KMS-11 (cell line): Measurements from ENCODE around the gene PKD1L1.

Source experiments
- H2AFZ ChIP-seq: fragments of 200-600 bp; sonication (generic); 2 replicates; pipeline ENCODE4 v1.6.1; 2016; ENCODE audit warnings: antibody characterized with exemption, mixed run types, low read depth
- H3K27ac ChIP-seq: fragments of 200-600 bp; sonication (generic); 2 replicates; pipeline ENCODE4 v1.6.1; 2016; ENCODE audit warnings: mild to moderate bottlenecking, mixed run types
- H3K27me3 ChIP-seq: fragments of 200-600 bp; sonication (generic); 2 replicates; pipeline ENCODE4 v1.6.1; 2017; ENCODE audit warnings: mild to moderate bottlenecking, low read depth, mixed run types, moderate library complexity; ENCODE audit not compliant: insufficient read depth
- H3K36me3 ChIP-seq: fragments of 200-600 bp; sonication (generic); 2 replicates; pipeline ENCODE4 v1.6.1; 2017; ENCODE audit warnings: mild to moderate bottlenecking, mixed run types; ENCODE audit not compliant: insufficient read depth
- H3K4me1 ChIP-seq: fragments of 200-600 bp; sonication (generic); 2 replicates; pipeline ENCODE4 v1.6.1; 2016; ENCODE audit warnings: mild to moderate bottlenecking, low read depth, mixed run types; ENCODE audit not compliant: poor library complexity, severe bottlenecking
- H3K4me2 ChIP-seq: fragments of 200-600 bp; sonication (generic); 2 replicates; pipeline ENCODE4 v1.7.0; 2016; ENCODE audit warnings: mild to moderate bottlenecking, mixed run types
- H3K4me3 ChIP-seq: fragments of 200-600 bp; sonication (generic); IDR thresholded peaks from 2 replicates; pipeline ENCODE4 v1.6.1; 2017; ENCODE audit warnings: low read depth, low read length, mixed read lengths; ENCODE audit not compliant: insufficient read depth
- H3K79me2 ChIP-seq: fragments of 200-600 bp; sonication (generic); 2 replicates; pipeline ENCODE4 v1.6.1; 2016; ENCODE audit warnings: low read depth, mixed run types; ENCODE audit not compliant: insufficient read depth
- H3K9ac ChIP-seq: fragments of 200-600 bp; sonication (generic); 2 replicates; pipeline ENCODE4 v1.6.1; 2016; ENCODE audit warnings: mild to moderate bottlenecking, mixed run types
- H4K20me1 ChIP-seq: fragments of 200-600 bp; sonication (generic); 2 replicates; pipeline ENCODE4 v1.6.1; 2016; ENCODE audit warnings: mild to moderate bottlenecking, mixed run types; ENCODE audit not compliant: insufficient read depth
- TF ChIP-seq, protein P1 (sequence below): fragments of 200-600 bp; sonication (generic); conservative IDR thresholded peaks from 2 replicates; pipeline ENCODE4 v1.6.1; 2017; ENCODE audit warnings: low read depth, mild to moderate bottlenecking, antibody characterized with exemption, low read length, moderate library complexity, mixed read lengths

PKD1L1 gene

DNA sequence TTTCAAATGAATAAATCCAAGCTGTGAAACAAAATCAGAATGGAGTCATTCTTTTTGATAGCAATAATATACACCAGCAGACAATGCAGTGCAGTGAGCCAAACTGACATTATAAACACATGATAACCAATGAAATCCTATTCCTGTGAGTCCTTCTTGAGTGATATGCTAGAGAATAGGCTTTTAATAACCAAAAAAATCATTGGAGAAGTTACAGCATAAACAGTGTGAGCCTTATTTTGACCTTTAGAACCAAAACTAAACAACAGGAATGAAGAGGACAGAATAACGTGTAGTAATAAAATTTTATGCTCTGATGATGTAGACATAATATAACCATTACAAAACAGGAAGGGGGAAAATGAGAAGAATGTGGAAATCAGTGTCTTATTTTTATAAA, 22.5 kb upstream of the PKD1L1 start:
- H3K36me3 ChIP-seq, result no peaks in the 10 kb centered on the region
- no peaks in the 10 kb centered on the region for H3K4me1 ChIP-seq
- no peak overlapping the region for H2AFZ ChIP-seq
- TF ChIP-seq, protein P1, sequence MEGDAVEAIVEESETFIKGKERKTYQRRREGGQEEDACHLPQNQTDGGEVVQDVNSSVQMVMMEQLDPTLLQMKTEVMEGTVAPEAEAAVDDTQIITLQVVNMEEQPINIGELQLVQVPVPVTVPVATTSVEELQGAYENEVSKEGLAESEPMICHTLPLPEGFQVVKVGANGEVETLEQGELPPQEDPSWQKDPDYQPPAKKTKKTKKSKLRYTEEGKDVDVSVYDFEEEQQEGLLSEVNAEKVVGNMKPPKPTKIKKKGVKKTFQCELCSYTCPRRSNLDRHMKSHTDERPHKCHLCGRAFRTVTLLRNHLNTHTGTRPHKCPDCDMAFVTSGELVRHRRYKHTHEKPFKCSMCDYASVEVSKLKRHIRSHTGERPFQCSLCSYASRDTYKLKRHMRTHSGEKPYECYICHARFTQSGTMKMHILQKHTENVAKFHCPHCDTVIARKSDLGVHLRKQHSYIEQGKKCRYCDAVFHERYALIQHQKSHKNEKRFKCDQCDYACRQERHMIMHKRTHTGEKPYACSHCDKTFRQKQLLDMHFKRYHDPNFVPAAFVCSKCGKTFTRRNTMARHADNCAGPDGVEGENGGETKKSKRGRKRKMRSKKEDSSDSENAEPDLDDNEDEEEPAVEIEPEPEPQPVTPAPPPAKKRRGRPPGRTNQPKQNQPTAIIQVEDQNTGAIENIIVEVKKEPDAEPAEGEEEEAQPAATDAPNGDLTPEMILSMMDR, result no peak
- no peak overlapping the region for H3K9ac ChIP-seq
- H3K27ac ChIP-seq, result no peak overlapping the region
- no peak overlapping the region for H3K4me3 ChIP-seq
- H3K79me2 ChIP-seq, result no peaks in the 10 kb centered on the region
- H4K20me1 ChIP-seq, result no peaks in the 10 kb centered on the region
- H3K4me2 ChIP-seq, result no peak overlapping the region
- H3K27me3 ChIP-seq, result no peaks in the 10 kb centered on the region

DNA sequence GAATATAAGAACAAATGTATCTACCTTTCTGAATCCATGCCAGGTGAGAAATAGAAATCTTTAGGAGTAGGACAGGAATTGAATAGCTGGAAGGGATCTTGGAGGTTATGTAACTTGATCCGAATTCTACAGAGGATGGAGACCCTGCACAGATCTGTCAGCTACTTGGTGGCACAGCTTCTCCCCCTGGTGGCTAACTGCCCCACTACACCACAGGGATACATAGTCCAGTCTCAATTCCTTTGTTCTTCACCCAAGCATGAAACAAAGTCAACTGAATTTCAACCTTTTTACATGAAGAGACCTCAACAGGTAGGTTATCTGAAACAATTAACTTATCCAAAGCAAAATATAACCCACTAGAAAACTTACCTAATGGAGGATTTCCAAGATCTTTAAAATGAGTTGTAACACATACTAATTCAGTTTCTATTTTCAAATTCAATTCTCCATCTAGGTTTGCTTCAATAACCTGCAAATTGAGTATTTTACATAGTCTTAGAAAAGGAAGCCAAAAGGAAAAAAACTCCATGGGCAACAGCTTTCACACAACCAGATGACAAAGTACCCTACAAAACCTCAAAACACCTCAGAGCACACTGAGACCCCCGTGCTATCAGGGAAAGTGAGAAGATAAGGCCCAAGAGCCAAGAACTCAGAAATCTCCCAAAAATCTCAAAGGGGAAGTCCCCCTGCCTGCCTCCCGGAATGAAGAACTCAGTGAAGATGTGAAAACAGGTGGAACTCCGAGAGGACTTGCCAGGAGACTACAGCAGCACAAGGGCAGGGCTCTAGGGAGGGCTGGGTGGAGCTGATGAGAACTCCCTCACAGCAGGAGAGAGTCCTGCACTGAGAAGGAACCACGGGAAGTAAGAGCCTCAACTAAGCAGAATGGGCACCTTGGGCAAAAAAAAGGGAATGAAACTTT, 20.8 kb upstream of the PKD1L1 start:
- H3K4me3 ChIP-seq, result no peak overlapping the region
- TF ChIP-seq, protein P1, result peak; percentile 99
- H3K79me2 ChIP-seq, result no peaks in the 10 kb centered on the region
- 0 out of 2 replicates have a peak, but pooled peaks cover 12% of the 10 kb centered on the region for H3K36me3 ChIP-seq
- no peak overlapping the region for H3K9ac ChIP-seq
- no peak overlapping the region for H3K4me2 ChIP-seq
- no peak overlapping the region for H2AFZ ChIP-seq
- no peaks in the 10 kb centered on the region for H3K4me1 ChIP-seq
- no peaks in the 10 kb centered on the region for H4K20me1 ChIP-seq
- H3K27me3 ChIP-seq, result no peaks in the 10 kb centered on the region
- H3K27ac ChIP-seq, result no peak overlapping the region

DNA sequence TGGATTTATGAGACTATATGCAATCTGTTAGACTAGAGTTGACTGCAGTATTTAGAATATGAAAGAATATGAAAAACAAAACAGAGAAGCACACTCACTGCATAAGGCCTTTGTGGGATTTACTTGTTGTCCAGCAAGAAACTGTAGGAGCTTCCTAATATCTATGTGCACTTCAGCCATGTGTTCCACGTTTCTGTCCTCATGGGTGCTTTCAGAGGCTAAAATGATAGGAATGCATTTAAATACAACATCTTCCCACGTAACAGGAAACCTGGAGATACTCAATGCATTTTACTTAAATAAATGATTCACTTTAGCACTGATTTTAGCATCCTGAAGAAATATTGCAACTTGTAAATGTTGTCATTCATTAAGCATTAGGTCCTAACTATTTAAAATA, 19.4 kb upstream of the PKD1L1 start:
- Histone ChIP-seq H3K79me2 (no peaks in the 10 kb centered on the region), H2AFZ (no peak overlapping the region), H3K9ac (no peak overlapping the region), H3K4me1 (no peaks in the 10 kb centered on the region), H3K27me3 (no peaks in the 10 kb centered on the region), H4K20me1 (no peaks in the 10 kb centered on the region), H3K36me3 (0 out of 2 replicates have a peak, but pooled peaks cover 12% of the 10 kb centered on the region), H3K27ac (no peak overlapping the region), H3K4me3 (no peak overlapping the region), H3K4me2 (no peak overlapping the region)
- TF ChIP-seq, protein P1, result no peak

DNA sequence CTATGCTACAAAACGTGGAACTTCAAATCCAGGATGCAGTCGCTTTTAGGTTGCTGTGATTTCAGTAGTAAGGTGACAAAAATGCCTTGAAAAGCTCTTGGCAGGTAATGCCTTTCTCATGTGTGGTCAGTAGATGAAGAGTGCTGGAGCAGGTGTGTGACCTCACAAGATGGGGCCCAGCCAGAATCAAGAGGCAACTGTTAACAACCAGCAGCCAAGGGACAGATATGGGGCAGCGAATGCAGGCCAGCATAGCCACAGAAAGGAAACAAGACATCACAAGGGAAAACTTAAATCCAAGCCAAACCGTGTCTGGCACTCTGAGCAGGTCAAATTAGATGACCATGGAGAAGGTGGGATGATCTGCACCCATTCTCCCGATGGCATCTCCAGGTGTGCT, 18.9 kb upstream of the PKD1L1 start:
- H4K20me1 ChIP-seq, result no peaks in the 10 kb centered on the region
- H3K9ac ChIP-seq, result no peak overlapping the region
- no peak overlapping the region for H2AFZ ChIP-seq
- no peaks in the 10 kb centered on the region for H3K27me3 ChIP-seq
- H3K4me1 ChIP-seq, result no peaks in the 10 kb centered on the region
- H3K4me2 ChIP-seq, result no peak overlapping the region
- no peak overlapping the region for H3K4me3 ChIP-seq
- TF ChIP-seq, protein P1, result no peak
- H3K27ac ChIP-seq, result no peak overlapping the region
- H3K79me2 ChIP-seq, result no peaks in the 10 kb centered on the region
- 0 out of 2 replicates have a peak, but pooled peaks cover 12% of the 10 kb centered on the region for H3K36me3 ChIP-seq
